H1 (cell line): ENCODE data around the gene MYL5. TPM values are rescaled to one million over a fixed set of nuclear protein-coding genes. Genes with fewer than 3 reads are reported as not detected.

Experiments used
- CTCF ChIA-PET: fragments of 300-600 bp; sonication (Branson Sonifier 250); formaldehyde crosslinking; loops from one replicate; lab custom pipeline; 2021; ENCODE audit not compliant: partially characterized antibody; lab: Charles Lee
- POLR2A ChIA-PET: fragments of 300-600 bp; sonication (Branson Sonifier 250); formaldehyde crosslinking; loops from one replicate; lab custom pipeline; 2021; ENCODE audit warnings: inconsistent platforms; ENCODE audit not compliant: partially characterized antibody; lab: Charles Lee
- DNase-seq, 2 experiments: peaks; one replicate each; pipeline versions ENCODE4 v3.0.0 to v3.0.0-alpha.2; 2010 to 2022; ENCODE audit warnings: low spot score in 2 of 2, low read depth in 1 of 2, mixed read lengths in 1 of 2
- FAIRE-seq: peaks from 2 replicates; lab custom pipeline; 2011; peaks lifted over from hg19 to GRCh38; lab: Jason Lieb, UNC
- H2AFZ ChIP-seq: 2 replicates; pipeline ENCODE4 v1.8.1; 2012; ENCODE audit warnings: low read length, inconsistent platforms
- H2AK5ac ChIP-seq: 2 replicates; pipeline ENCODE4 v1.6.1; 2013; ENCODE audit warnings: low read depth, low read length
- H2BK120ac ChIP-seq: replicated peaks from 2 replicates; pipeline ENCODE3; 2013; ENCODE audit warnings: low read depth, low read length, inconsistent platforms
- H2BK12ac ChIP-seq: 2 replicates; pipeline ENCODE4 v1.6.1; 2013; ENCODE audit warnings: low read depth, low read length
- H2BK15ac ChIP-seq: 2 replicates; pipeline ENCODE4 v1.6.1; 2013; ENCODE audit warnings: low read length
- H2BK20ac ChIP-seq: 2 replicates; pipeline ENCODE4 v1.6.1; 2013; ENCODE audit warnings: low read length
- H2BK5ac ChIP-seq: 2 replicates; pipeline ENCODE4 v1.6.1; 2013; ENCODE audit warnings: low read depth, low read length
- H3K14ac ChIP-seq: 2 replicates; pipeline ENCODE4 v1.6.1; 2013; ENCODE audit warnings: inconsistent platforms; ENCODE audit not compliant: insufficient read length
- H3K18ac ChIP-seq: 2 replicates; pipeline ENCODE4 v1.6.1; 2013; ENCODE audit warnings: low read length; ENCODE audit errors: extremely low read depth
- H3K23ac ChIP-seq: 2 replicates; pipeline ENCODE4 v1.6.1; 2013; ENCODE audit warnings: inconsistent platforms; ENCODE audit not compliant: insufficient read length
- H3K23me2 ChIP-seq: 2 replicates; pipeline ENCODE4 v1.6.1; 2013; ENCODE audit warnings: low read depth, low read length
- H3K27ac ChIP-seq: 2 replicates; pipeline ENCODE4 v1.6.1; 2011; ENCODE audit warnings: low read depth, low read length, inconsistent platforms
- H3K27me3 ChIP-seq, 4 experiments: replicated peaks in 1 of 4; 1 replicate in 1 of 4; 2 replicates in 3 of 4; pipeline versions ENCODE4 v1.6.1 to v1.8.1; 2011 to 2013; ENCODE audit warnings: low read length in 3 of 4, mild to moderate bottlenecking in 3 of 4, inconsistent platforms in 2 of 4, mixed read lengths in 2 of 4, moderate library complexity in 1 of 4; ENCODE audit not compliant: control insufficient read depth in 3 of 4, insufficient read depth in 3 of 4; ENCODE audit errors: extremely low read depth in 1 of 4
- H3K36me3 ChIP-seq, 4 experiments: 2 replicates each; pipeline versions ENCODE4 v1.6.1 to v1.8.1; 2011 to 2013; ENCODE audit warnings: mild to moderate bottlenecking in 4 of 4, low read length in 3 of 4, moderate library complexity in 2 of 4, control low read depth in 1 of 4, inconsistent platforms in 1 of 4; ENCODE audit not compliant: insufficient read depth in 4 of 4, control insufficient read depth in 2 of 4
- H3K4ac ChIP-seq: replicated peaks from 2 replicates; pipeline ENCODE3; 2013; ENCODE audit warnings: low read length, low read depth, mixed read lengths, inconsistent platforms; ENCODE audit not compliant: insufficient read length
- H3K4me1 ChIP-seq, 4 experiments: replicated peaks in 1 of 4; 1 replicate in 1 of 4; 2 replicates in 3 of 4; pipeline versions ENCODE4 v1.6.1 to v1.8.1; 2011 to 2013; ENCODE audit warnings: low read length in 3 of 4, inconsistent platforms in 2 of 4, mixed read lengths in 1 of 4; ENCODE audit not compliant: insufficient read depth in 4 of 4, control insufficient read depth in 3 of 4
- H3K4me2 ChIP-seq, 2 experiments: 2 replicates each; pipeline versions ENCODE4 v1.6.1 to v1.8.1; 2011 to 2013; ENCODE audit warnings: low read depth in 2 of 2, low read length in 2 of 2, control low read depth in 1 of 2, inconsistent platforms in 1 of 2, mild to moderate bottlenecking in 1 of 2; ENCODE audit not compliant: insufficient read depth in 1 of 2
- H3K4me3 ChIP-seq, 4 experiments: fragments of 200-600, 300-600 bp in 1 of 4; sonication (generic), shearing (Covaris generic), sonication (Bioruptor Twin) in 1 of 4; 2 replicates each; pipeline versions ENCODE4 v1.5.1 to v1.8.1; 2011 to 2016; ENCODE audit warnings: low read length in 4 of 4, low read depth in 3 of 4, control low read depth in 2 of 4, inconsistent platforms in 2 of 4, mild to moderate bottlenecking in 2 of 4, mixed read lengths in 1 of 4, moderate library complexity in 1 of 4; ENCODE audit not compliant: insufficient read depth in 2 of 4; ENCODE audit errors: extremely low read depth in 1 of 4
- H3K56ac ChIP-seq: replicated peaks from 2 replicates; pipeline ENCODE3; 2013; ENCODE audit warnings: low read depth, mild to moderate bottlenecking, mixed read lengths, low read length, inconsistent platforms; ENCODE audit not compliant: insufficient read length
- H3K79me1 ChIP-seq: 2 replicates; pipeline ENCODE4 v1.6.1; 2013; ENCODE audit warnings: low read depth, low read length, control low read depth
- H3K79me2 ChIP-seq, 2 experiments: 2 replicates each; pipeline versions ENCODE4 v1.6.1 to v1.8.1; 2012 to 2013; ENCODE audit warnings: low read length in 2 of 2, mild to moderate bottlenecking in 2 of 2, inconsistent platforms in 1 of 2; ENCODE audit not compliant: insufficient read depth in 2 of 2, control insufficient read depth in 1 of 2
- H3K9ac ChIP-seq, 4 experiments: replicated peaks in 1 of 4; 1 replicate in 1 of 4; 2 replicates in 3 of 4; pipeline versions ENCODE4 v1.6.1 to v1.8.1; 2011 to 2013; ENCODE audit warnings: low read depth in 3 of 4, low read length in 3 of 4, control low read depth in 2 of 4, mild to moderate bottlenecking in 2 of 4, moderate library complexity in 2 of 4, inconsistent platforms in 1 of 4; ENCODE audit errors: extremely low read depth in 1 of 4
- H3K9me3 ChIP-seq, 2 experiments: 2 replicates each; pipeline versions ENCODE4 v1.6.1 to v1.8.1; 2012 to 2013; ENCODE audit warnings: mild to moderate bottlenecking in 2 of 2, moderate library complexity in 2 of 2, control low read depth in 1 of 2, inconsistent platforms in 1 of 2, low read depth in 1 of 2, low read length in 1 of 2, mixed read lengths in 1 of 2; ENCODE audit not compliant: insufficient read depth in 2 of 2
- H4K20me1 ChIP-seq, 2 experiments: replicated peaks in 1 of 2; 2 replicates each; pipeline versions ENCODE3 to v1.8.1; 2011 to 2013; ENCODE audit warnings: inconsistent platforms in 2 of 2, low read length in 2 of 2, mild to moderate bottlenecking in 1 of 2; ENCODE audit not compliant: insufficient read depth in 2 of 2, control insufficient read depth in 1 of 2
- H4K5ac ChIP-seq: 2 replicates; pipeline ENCODE4 v1.6.1; 2013; ENCODE audit warnings: low read length, low read depth, mixed read lengths, inconsistent platforms; ENCODE audit not compliant: insufficient read length
- H4K8ac ChIP-seq: 2 replicates; pipeline ENCODE4 v1.8.0; 2013; ENCODE audit warnings: mild to moderate bottlenecking, moderate library complexity, low read length, inconsistent platforms; ENCODE audit not compliant: insufficient read depth; ENCODE audit errors: extremely low read depth
- H4K91ac ChIP-seq: replicated peaks from 2 replicates; pipeline ENCODE3; 2013; ENCODE audit warnings: low read length, mixed read lengths, inconsistent platforms; ENCODE audit not compliant: insufficient read length
- ASH2L ChIP-seq: fragments of 200-600, 300-600 bp; sonication (generic); IDR thresholded peaks from one replicate; pipeline ENCODE4 v1.7.1; 2017; ENCODE audit warnings: low read length
- CEBPB ChIP-seq: IDR thresholded peaks from 2 replicates; pipeline ENCODE4 v1.6.1; 2012; ENCODE audit warnings: low read depth, low read length
- FOSL1 ChIP-seq: IDR thresholded peaks from 2 replicates; pipeline ENCODE4 v1.6.1; 2011; ENCODE audit warnings: mild to moderate bottlenecking, low read depth, low read length, moderate library complexity; ENCODE audit not compliant: insufficient read depth
- HDAC2 ChIP-seq, 2 experiments: fragments of 300-600 bp in 1 of 2; sonication (generic) in 1 of 2; IDR thresholded peaks; 2 replicates each; pipeline ENCODE4 v1.6.1; 2011 to 2012; ENCODE audit warnings: low read depth in 2 of 2, low read length in 2 of 2, mild to moderate bottlenecking in 2 of 2, moderate library complexity in 2 of 2, borderline replicate concordance in 1 of 2, inconsistent platforms in 1 of 2
- MAX ChIP-seq: IDR thresholded peaks from 2 replicates; pipeline ENCODE4 v1.6.1; 2012; ENCODE audit warnings: inconsistent platforms
- RBBP5 ChIP-seq: IDR thresholded peaks from 2 replicates; pipeline ENCODE4 v1.7.1; 2012; ENCODE audit warnings: low read depth, mild to moderate bottlenecking, inconsistent platforms, low read length, moderate library complexity, borderline replicate concordance
- TBP ChIP-seq: IDR thresholded peaks from 2 replicates; pipeline ENCODE4 v1.6.1; 2011; ENCODE audit warnings: low read depth, low read length, improper control_type of control experiment
- WGBS, 2 experiments: shearing (Covaris generic) in 1 of 2; methylation state at CpG; one replicate each; pipeline versions ENCODE4 v1.1.6 to v1.1.7; 2013 to 2015; ENCODE audit warnings: low lambda C conversion rate in 2 of 2, mixed read lengths in 2 of 2, inconsistent platforms in 1 of 2, low coverage in 1 of 2, missing lambda C conversion rate in 1 of 2; ENCODE audit not compliant: insufficient replicate concordance in 2 of 2, insufficient coverage in 1 of 2, insufficient read length in 1 of 2; ENCODE audit errors: extremely low coverage in 1 of 2, missing lambda C conversion rate in 1 of 2; 5-methylcytosine and 5-hydroxymethylcytosine counted together
- polyA plus RNA-seq, 7 experiments: library from polyadenylated mRNA; depleted of rRNA in 3 of 7; stranded (reverse) in 5 of 7; unstranded in 2 of 7; fragments of >200 nt in 5 of 7; fragments of 200-250 nt in 2 of 7; gene quantifications; 1 replicate in 5 of 7; 2 replicates in 1 of 7; 4 replicates in 1 of 7; pipeline versions ENCODE4 v1.2.1 to v1.2.3, GENCODE V29; 2011 to 2013; ENCODE audit warnings: missing spikeins in 2 of 7, mixed read lengths in 2 of 7
- total RNA-seq: library from RNA; stranded (reverse); fragmentation: NEBNext Ultra II Directional; extraction: Animal tissue kit (Norgen Biotek cat#: 25700); gene quantifications from 2 replicates; pipeline ENCODE4 v1.2.1, GENCODE V29; 2021
- TF ChIP-seq, protein P1 (sequence below), 3 experiments: IDR thresholded peaks; 1 replicate in 2 of 3; 2 replicates in 1 of 3; pipeline versions ENCODE4 v1.5.1 to v1.6.1; 2011; ENCODE audit warnings: low read length in 3 of 3, mild to moderate bottlenecking in 3 of 3, inconsistent platforms in 2 of 3, low read depth in 1 of 3, moderate library complexity in 1 of 3; ENCODE audit not compliant: insufficient read depth in 1 of 3; ENCODE audit errors: control extremely low read depth in 1 of 3

The MYL5 gene
- total and polyA plus RNA-seq, 2 of the 8 experiments (the other 6 are each of a cell fraction or from before 2014, with no cell fraction given): 5.7 to 6.8 TPM

DNA sequence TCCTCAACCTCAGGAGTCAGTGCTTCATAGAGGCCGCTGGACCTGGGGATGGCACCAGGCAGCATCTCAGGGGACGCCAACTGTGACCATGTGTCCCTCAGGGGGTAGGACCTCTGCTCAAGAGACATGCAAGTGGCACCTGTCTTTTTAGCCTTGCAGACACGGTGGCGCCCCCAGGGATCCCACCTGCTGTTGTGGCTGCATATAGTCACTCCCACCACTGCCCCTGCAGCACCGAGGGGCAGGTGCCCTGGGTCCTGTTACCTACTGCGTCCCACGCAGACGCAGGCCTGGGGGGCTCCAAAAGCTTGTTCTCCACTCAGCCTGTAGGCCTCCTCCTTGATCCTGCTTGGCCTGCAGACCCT is 2.5 kb downstream of the MYL5 start:
- POLR2A ChIA-PET: interaction anchor here (1.6 to 5.6 kb wide), 2 partner anchors 11 kb away, joined by 4 to 25 read pairs; no protein-coding TSS in a partner anchor
- WGBS, 2 experiments: 91% methylated on average over 6 of the region's 8 CpGs; no CpG with 5 or more reads in 1 of the 2 experiments
- H3K4me3 ChIP-seq: no peak overlapping the region
- no peaks in the 10 kb centered on the region; a peak in 2 of 7 replicates for H3K27me3 ChIP-seq
- no peak overlapping the region for H3K18ac ChIP-seq
- no peak overlapping the region for H4K91ac ChIP-seq
- H3K9ac ChIP-seq: no peak overlapping the region
- no peak overlapping the region for H3K56ac ChIP-seq
- no peak overlapping the region for H2BK12ac ChIP-seq
- H4K8ac ChIP-seq: no peak overlapping the region
- H4K5ac ChIP-seq: no peak overlapping the region
- H2BK15ac ChIP-seq: no peak overlapping the region
- peaks cover 7% of the 10 kb centered on the region; the same call in 1 of the 2 replicates for H3K79me1 ChIP-seq
- H3K36me3 ChIP-seq: peaks cover 3 to 12% (median 8%) of the 10 kb centered on the region in 4 experiments
- no peak overlapping the region for H2AK5ac ChIP-seq
- no peak overlapping the region for H3K14ac ChIP-seq
- H3K23me2 ChIP-seq: peaks cover 12% of the 10 kb centered on the region; the same call in 1 of the 2 replicates
- no peak for DNase-seq
- no peak overlapping the region for H2BK120ac ChIP-seq
- no peak for FAIRE-seq
- H3K23ac ChIP-seq: no peak overlapping the region
- no peak overlapping the region for H3K27ac ChIP-seq
- no peak overlapping the region for H2BK20ac ChIP-seq
- CTCF ChIA-PET: interaction anchor here (1.0 to 1.6 kb wide), 4 partner anchors 10 to 52 kb away, joined by 3 to 6 read pairs (median 3); no protein-coding TSS in a partner anchor
- H4K20me1 ChIP-seq: peaks cover 0 to 10% of the 10 kb centered on the region in 2 experiments
- no peak overlapping the region for H2AFZ ChIP-seq
- no peak for TF ChIP-seq TBP
- TF ChIP-seq, protein P1, sequence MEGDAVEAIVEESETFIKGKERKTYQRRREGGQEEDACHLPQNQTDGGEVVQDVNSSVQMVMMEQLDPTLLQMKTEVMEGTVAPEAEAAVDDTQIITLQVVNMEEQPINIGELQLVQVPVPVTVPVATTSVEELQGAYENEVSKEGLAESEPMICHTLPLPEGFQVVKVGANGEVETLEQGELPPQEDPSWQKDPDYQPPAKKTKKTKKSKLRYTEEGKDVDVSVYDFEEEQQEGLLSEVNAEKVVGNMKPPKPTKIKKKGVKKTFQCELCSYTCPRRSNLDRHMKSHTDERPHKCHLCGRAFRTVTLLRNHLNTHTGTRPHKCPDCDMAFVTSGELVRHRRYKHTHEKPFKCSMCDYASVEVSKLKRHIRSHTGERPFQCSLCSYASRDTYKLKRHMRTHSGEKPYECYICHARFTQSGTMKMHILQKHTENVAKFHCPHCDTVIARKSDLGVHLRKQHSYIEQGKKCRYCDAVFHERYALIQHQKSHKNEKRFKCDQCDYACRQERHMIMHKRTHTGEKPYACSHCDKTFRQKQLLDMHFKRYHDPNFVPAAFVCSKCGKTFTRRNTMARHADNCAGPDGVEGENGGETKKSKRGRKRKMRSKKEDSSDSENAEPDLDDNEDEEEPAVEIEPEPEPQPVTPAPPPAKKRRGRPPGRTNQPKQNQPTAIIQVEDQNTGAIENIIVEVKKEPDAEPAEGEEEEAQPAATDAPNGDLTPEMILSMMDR (IDR thresholded peaks at IDR 0.05; ENCODE audit: control extremely low read depth in 1 of 3, insufficient read depth in 1 of 3, low read depth in 1 of 3, low read length in 3 of 3): no peak
- no peak for TF ChIP-seq MAX
- no peak for TF ChIP-seq RBBP5
- no peak for TF ChIP-seq ASH2L
- TF ChIP-seq FOSL1: no peak
- no peak for TF ChIP-seq HDAC2 (IDR thresholded peaks at IDR 0.05; ENCODE audit: borderline replicate concordance in 1 of 2, low read depth in 2 of 2, low read length in 2 of 2)
- no peak for TF ChIP-seq CEBPB
- no peak overlapping the region for H3K4me2 ChIP-seq
- H3K9me3 ChIP-seq: no peaks in the 10 kb centered on the region
- H3K4ac ChIP-seq: no peak overlapping the region
- peaks cover 3 to 13% (median 6%) of the 10 kb centered on the region in 4 experiments; a peak in 6 of 7 replicates for H3K4me1 ChIP-seq
- peaks cover 0 to 7% of the 10 kb centered on the region in 2 experiments; a peak in 2 of 4 replicates for H3K79me2 ChIP-seq
- H2BK5ac ChIP-seq: no peak overlapping the region
